ENCODE results near the gene L3MBTL4.

Gene L3MBTL4

DNA sequence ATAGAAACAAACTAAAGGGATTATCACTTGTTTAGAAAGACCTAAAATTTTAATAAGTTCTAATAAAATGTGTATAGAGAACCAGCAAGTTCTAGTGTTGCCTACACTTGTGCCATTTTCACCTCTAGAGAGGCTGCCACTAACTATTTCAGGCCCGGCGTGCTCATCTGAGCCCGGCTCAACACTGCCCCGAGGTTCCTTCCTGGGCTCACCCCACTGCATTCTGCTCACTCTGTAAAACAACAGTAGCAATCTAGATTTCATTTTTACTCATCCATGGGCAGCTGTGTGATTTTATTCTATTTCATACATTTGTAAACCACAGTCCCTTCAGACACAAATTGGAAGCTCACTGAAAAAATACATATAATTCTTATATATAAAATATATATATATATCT is 253.2 kb downstream of the L3MBTL4 start:
- TF ChIP-seq, protein P1, sequence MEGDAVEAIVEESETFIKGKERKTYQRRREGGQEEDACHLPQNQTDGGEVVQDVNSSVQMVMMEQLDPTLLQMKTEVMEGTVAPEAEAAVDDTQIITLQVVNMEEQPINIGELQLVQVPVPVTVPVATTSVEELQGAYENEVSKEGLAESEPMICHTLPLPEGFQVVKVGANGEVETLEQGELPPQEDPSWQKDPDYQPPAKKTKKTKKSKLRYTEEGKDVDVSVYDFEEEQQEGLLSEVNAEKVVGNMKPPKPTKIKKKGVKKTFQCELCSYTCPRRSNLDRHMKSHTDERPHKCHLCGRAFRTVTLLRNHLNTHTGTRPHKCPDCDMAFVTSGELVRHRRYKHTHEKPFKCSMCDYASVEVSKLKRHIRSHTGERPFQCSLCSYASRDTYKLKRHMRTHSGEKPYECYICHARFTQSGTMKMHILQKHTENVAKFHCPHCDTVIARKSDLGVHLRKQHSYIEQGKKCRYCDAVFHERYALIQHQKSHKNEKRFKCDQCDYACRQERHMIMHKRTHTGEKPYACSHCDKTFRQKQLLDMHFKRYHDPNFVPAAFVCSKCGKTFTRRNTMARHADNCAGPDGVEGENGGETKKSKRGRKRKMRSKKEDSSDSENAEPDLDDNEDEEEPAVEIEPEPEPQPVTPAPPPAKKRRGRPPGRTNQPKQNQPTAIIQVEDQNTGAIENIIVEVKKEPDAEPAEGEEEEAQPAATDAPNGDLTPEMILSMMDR (IDR thresholded peaks at IDR 0.05; ENCODE audit: low read depth, low read length): no peak
- no peaks in the 10 kb centered on the region for H3K27me3 ChIP-seq
- no peaks in the 10 kb centered on the region for H3K4me1 ChIP-seq
- no peaks in the 10 kb centered on the region for H3K36me3 ChIP-seq
- no peak for DNase-seq
- H3K4me3 ChIP-seq (ENCODE audit: low read depth, low read length): no peak overlapping the region
- H3K9me3 ChIP-seq: no peaks in the 10 kb centered on the region

- H3K27me3 ChIP-seq: no peaks in the 10 kb centered on the region
- H3K9me3 ChIP-seq: no peaks in the 10 kb centered on the region
- no peak overlapping the region for H3K4me3 ChIP-seq (ENCODE audit: low read depth, low read length)
- H3K4me1 ChIP-seq: no peaks in the 10 kb centered on the region
- no peaks in the 10 kb centered on the region for H3K36me3 ChIP-seq
- no peak for DNase-seq
- TF ChIP-seq, protein P1 (IDR thresholded peaks at IDR 0.05; ENCODE audit: low read depth, low read length): no peak
These were observed 255.3 kb downstream of the L3MBTL4 start for GRCh38 chr18:6159426-6159825.

DNA sequence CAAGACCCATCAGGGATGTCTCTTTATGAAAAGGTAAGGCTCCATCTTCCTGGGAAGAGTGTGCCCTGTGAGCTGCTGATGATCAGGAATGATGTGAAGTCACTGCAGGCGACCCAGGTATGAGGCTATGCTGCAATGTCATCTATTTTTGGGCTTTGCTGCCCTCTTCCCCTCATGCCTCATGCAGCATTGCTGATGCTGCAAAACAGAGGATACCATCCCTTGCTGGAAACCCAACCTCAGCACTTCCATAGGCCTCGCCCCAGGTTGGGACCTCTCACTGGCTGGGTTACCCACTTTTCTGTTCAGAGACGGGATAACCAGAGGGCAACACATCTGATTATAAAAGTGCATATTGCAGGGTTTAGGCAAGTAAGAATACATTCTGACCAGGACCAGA is 255.8 kb downstream of the L3MBTL4 start:
- no peak for DNase-seq

DNA sequence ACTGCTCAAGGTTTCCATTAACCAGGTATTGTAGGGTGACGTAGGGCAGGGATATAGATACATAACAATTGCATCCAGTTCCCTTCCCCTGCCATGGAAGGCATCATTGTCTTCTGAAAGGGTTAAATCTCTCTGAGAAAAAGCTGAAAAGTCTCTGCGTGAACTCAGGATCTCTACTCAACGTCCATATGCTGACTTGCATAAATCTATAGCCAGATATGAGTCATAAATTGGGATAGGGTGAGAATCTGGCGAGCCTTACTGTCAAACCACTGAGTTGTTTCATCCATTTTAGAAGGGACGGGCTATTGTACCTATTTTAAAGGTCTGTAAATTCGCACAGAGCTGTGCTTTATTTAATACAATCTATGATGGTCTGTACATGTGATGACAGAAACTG is 258.3 kb downstream of the L3MBTL4 start:
- DNase-seq: no peak
- H3K36me3 ChIP-seq: no peaks in the 10 kb centered on the region

More for the DNA sequence above, 255.8 kb downstream of the L3MBTL4 start:
- Histone ChIP-seq H3K27me3 (no peaks in the 10 kb centered on the region), H3K36me3 (no peaks in the 10 kb centered on the region), H3K4me1 (no peaks in the 10 kb centered on the region), H3K9me3 (no peaks in the 10 kb centered on the region), H3K4me3 (ENCODE audit: low read depth, low read length) (no peak overlapping the region)
- TF ChIP-seq, protein P1 (IDR thresholded peaks at IDR 0.05; ENCODE audit: low read depth, low read length): no peak

DNA sequence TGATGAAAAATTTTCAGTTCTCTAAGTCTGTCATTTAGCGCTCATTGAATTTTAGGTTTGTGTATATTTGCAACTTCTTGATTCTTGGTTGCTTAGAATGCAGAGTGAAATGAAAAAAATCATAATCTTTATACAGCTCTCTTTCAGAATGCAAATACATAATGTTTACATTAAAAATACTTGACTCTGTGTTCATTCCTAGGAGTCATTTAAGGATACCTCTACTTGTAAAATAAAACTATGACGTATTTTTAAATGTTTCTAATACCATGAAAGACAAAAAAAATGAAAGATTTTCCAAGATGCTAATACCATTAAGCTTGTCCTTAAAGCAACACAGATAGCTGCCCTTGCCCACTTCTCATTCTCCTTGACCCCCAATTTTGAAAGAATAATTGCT is 259.0 kb downstream of the L3MBTL4 start:
- no peak for DNase-seq
- Histone ChIP-seq H3K4me3 (ENCODE audit: low read depth, low read length) (no peak overlapping the region), H3K9me3 (no peaks in the 10 kb centered on the region), H3K27me3 (no peaks in the 10 kb centered on the region), H3K4me1 (no peaks in the 10 kb centered on the region), H3K36me3 (no peaks in the 10 kb centered on the region)
- TF ChIP-seq, protein P1 (IDR thresholded peaks at IDR 0.05; ENCODE audit: low read depth, low read length): no peak

More for the DNA sequence above, 258.3 kb downstream of the L3MBTL4 start:
- H3K4me1 ChIP-seq: no peaks in the 10 kb centered on the region
- no peak overlapping the region for H3K4me3 ChIP-seq (ENCODE audit: low read depth, low read length)
- TF ChIP-seq, protein P1 (IDR thresholded peaks at IDR 0.05; ENCODE audit: low read depth, low read length): no peak
- no peaks in the 10 kb centered on the region for H3K27me3 ChIP-seq
- H3K9me3 ChIP-seq: no peaks in the 10 kb centered on the region

DNA sequence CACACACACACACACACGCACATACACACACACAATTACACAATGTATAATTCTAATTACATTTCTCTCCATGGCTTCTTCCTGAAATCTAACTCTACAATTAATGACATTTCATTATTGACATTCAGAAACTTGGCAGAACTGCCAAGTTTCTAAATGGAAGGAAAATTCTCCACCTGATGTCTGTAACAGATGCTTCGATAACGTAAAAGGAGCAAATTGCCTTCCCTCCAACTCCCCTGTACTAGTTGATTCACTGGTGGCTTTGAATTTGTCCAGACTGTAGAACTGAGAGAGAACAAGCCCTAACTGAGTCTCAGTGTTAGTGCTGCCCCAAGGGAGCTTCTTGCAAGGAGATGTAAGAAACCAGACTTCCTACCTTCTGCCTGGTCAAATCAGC is 264.3 kb downstream of the L3MBTL4 start:
- TF ChIP-seq, protein P1 (IDR thresholded peaks at IDR 0.05; ENCODE audit: low read depth, low read length): no peak
- Histone ChIP-seq H3K4me3 (ENCODE audit: low read depth, low read length) (no peak overlapping the region), H3K4me1 (no peaks in the 10 kb centered on the region), H3K27me3 (no peaks in the 10 kb centered on the region), H3K9me3 (no peaks in the 10 kb centered on the region), H3K36me3 (no peaks in the 10 kb centered on the region)
- no peak for DNase-seq
